DND-41 (cell line): ENCODE data around the gene WDR90.

Experiments
- ATAC-seq: fragments of 200-7000 bp; cut with Tn5 transposase; 3 replicates; pipeline ENCODE4 v1.9.1; 2021; ENCODE audit warnings: low read depth; ENCODE audit not compliant: insufficient read depth
- DNase-seq: peaks from one replicate; pipeline ENCODE4 v3.0.0-alpha.2; 2020
- H2AFZ ChIP-seq: 2 replicates; pipeline ENCODE4 v1.6.0; 2012; ENCODE audit warnings: low read depth, low read length
- H3K27ac ChIP-seq: 2 replicates; pipeline ENCODE4 v1.5.1; 2012; ENCODE audit warnings: low read length, inconsistent platforms
- H3K27me3 ChIP-seq: fragments of 200-600 bp; sonication (generic); 2 replicates; pipeline ENCODE4 v1.6.0; 2012; ENCODE audit warnings: low read length, mild to moderate bottlenecking, inconsistent platforms; ENCODE audit not compliant: insufficient read depth, poor library complexity
- H3K36me3 ChIP-seq: 2 replicates; pipeline ENCODE4 v1.5.1; 2012; ENCODE audit warnings: low read length, inconsistent platforms; ENCODE audit not compliant: insufficient read depth
- H3K4me1 ChIP-seq: 2 replicates; pipeline ENCODE4 v1.5.1; 2012; ENCODE audit warnings: mild to moderate bottlenecking, low read length; ENCODE audit not compliant: insufficient read depth
- H3K4me2 ChIP-seq: 2 replicates; pipeline ENCODE4 v1.6.0; 2012; ENCODE audit warnings: mild to moderate bottlenecking, moderate library complexity, low read length, inconsistent platforms; ENCODE audit not compliant: insufficient read depth
- H3K4me3 ChIP-seq, 2 experiments: fragments of 200-600 bp in 1 of 2; shearing (Covaris generic) in 1 of 2; 2 replicates each; pipeline ENCODE4 v1.5.1; 2012 to 2016; ENCODE audit warnings: inconsistent platforms in 2 of 2, low read length in 2 of 2, mild to moderate bottlenecking in 2 of 2, low read depth in 1 of 2, moderate library complexity in 1 of 2
- H3K79me2 ChIP-seq: 2 replicates; pipeline ENCODE4 v1.6.0; 2012; ENCODE audit warnings: low read length, inconsistent platforms; ENCODE audit not compliant: insufficient read depth
- H3K9ac ChIP-seq: 2 replicates; pipeline ENCODE4 v1.6.0; 2012; ENCODE audit warnings: low read depth, mild to moderate bottlenecking, inconsistent platforms, low read length, moderate library complexity
- H3K9me3 ChIP-seq: 2 replicates; pipeline ENCODE4 v1.5.1; 2012; ENCODE audit warnings: low read length, moderate library complexity, mild to moderate bottlenecking, inconsistent platforms; ENCODE audit not compliant: insufficient read depth, severe bottlenecking
- H4K20me1 ChIP-seq: 2 replicates; pipeline ENCODE4 v1.6.0; 2012; ENCODE audit warnings: low read length; ENCODE audit not compliant: insufficient read depth
- EZH2 ChIP-seq: IDR thresholded peaks from 3 replicates; pipeline ENCODE4 v1.6.1; 2012; ENCODE audit warnings: borderline replicate concordance, low read depth, mild to moderate bottlenecking, moderate library complexity, low read length, inconsistent platforms; ENCODE audit not compliant: severe bottlenecking
- TF ChIP-seq, protein P1 (sequence below): IDR thresholded peaks from 2 replicates; pipeline ENCODE4 v1.5.1; 2012; ENCODE audit warnings: borderline replicate concordance, low read length, moderate library complexity, mild to moderate bottlenecking; ENCODE audit not compliant: poor library complexity, severe bottlenecking; ENCODE audit errors: extremely low read depth

The WDR90 gene

DNA sequence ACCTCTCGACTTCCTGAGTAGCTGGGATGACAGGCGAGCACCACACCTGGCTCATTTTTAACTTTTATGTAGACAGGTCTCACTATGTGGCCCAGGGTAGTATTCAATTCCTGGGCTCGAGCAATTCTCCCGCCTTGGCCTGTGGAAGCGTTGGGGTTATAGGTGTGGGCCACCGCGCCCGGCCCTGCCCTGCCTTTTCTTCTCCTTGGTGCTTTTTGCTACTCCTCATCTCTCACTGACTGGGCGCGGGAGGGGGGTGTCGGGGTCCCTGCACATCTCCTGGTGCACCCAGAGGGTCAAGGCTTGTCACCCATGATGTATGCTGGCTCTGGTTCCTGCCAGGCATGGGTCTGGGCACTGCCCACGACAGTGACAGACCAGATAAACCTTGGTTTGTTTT is 4.6 kb upstream of the WDR90 start:
- Histone ChIP-seq H3K79me2 (peaks cover 24% of the 10 kb centered on the region), H2AFZ (no peak overlapping the region), H3K36me3 (no peaks in the 10 kb centered on the region), H3K4me1 (peaks cover 37% of the 10 kb centered on the region), H3K27ac (no peak overlapping the region), H3K9me3 (no peaks in the 10 kb centered on the region), H3K9ac (no peak overlapping the region), H4K20me1 (0 out of 2 replicates have a peak, but pooled peaks cover 3% of the 10 kb centered on the region), H3K4me3 (no peak overlapping the region), H3K27me3 (no peaks in the 10 kb centered on the region), H3K4me2 (no peak overlapping the region)
- ATAC-seq = no peak
- no peak for TF ChIP-seq EZH2
- TF ChIP-seq, protein P1, sequence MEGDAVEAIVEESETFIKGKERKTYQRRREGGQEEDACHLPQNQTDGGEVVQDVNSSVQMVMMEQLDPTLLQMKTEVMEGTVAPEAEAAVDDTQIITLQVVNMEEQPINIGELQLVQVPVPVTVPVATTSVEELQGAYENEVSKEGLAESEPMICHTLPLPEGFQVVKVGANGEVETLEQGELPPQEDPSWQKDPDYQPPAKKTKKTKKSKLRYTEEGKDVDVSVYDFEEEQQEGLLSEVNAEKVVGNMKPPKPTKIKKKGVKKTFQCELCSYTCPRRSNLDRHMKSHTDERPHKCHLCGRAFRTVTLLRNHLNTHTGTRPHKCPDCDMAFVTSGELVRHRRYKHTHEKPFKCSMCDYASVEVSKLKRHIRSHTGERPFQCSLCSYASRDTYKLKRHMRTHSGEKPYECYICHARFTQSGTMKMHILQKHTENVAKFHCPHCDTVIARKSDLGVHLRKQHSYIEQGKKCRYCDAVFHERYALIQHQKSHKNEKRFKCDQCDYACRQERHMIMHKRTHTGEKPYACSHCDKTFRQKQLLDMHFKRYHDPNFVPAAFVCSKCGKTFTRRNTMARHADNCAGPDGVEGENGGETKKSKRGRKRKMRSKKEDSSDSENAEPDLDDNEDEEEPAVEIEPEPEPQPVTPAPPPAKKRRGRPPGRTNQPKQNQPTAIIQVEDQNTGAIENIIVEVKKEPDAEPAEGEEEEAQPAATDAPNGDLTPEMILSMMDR = no peak
- DNase-seq = no peak

DNA sequence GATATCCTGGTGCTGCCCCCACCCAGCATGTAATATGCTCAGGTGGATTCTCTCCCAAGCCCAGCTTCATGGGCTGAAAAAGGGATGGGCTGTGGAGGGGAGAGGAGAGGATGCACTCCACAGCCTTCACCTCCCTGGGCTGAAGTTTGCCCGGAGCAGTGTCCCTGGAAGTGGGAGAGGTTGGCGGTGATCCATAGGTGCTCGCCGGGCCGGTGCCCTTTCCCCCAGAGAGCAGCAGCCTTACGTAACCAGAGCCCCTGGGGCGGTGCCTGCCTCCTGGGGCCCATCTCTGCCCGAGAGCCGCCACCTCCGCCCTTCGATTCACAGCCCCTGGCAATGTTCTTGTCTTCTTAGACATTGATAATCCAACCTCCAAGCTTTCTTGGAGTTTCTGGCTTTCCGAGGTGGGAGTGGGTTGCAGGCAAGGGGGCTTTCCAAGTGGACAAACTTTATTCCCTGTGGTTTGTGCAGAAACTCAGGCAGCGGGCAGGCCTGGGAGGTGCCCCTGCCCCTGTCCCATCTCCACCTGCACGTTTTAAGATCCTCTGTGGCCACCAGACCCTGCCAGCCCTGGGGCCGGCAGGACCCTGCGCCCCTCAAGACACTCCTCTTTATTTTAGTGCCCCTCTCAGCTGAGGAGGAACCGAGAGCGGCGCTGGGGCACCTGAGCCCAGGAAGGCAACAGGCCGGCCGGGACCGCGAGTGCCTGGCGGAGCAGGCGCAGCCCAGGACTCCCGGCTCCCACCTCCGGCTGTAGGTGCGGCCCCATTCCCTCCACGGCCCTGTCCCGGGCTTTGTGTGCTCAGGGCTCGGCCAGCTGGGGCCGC is 3.1 kb upstream of the WDR90 start:
- Histone ChIP-seq H3K4me3 (no peak overlapping the region), H3K4me2 (no peak overlapping the region), H3K79me2 (peaks cover 40% of the 10 kb centered on the region), H2AFZ (no peak overlapping the region), H4K20me1 (0 out of 2 replicates have a peak, but pooled peaks cover 3% of the 10 kb centered on the region), H3K27ac (no peak overlapping the region), H3K9ac (no peak overlapping the region), H3K27me3 (no peaks in the 10 kb centered on the region), H3K36me3 (peaks cover 7% of the 10 kb centered on the region; the same call in 1 of the 2 replicates), H3K4me1 (peaks cover 49% of the 10 kb centered on the region), H3K9me3 (no peaks in the 10 kb centered on the region)
- ATAC-seq (no peak), DNase-seq (no peak)
- TF ChIP-seq, protein P1 = no peak
- no peak for TF ChIP-seq EZH2

DNA sequence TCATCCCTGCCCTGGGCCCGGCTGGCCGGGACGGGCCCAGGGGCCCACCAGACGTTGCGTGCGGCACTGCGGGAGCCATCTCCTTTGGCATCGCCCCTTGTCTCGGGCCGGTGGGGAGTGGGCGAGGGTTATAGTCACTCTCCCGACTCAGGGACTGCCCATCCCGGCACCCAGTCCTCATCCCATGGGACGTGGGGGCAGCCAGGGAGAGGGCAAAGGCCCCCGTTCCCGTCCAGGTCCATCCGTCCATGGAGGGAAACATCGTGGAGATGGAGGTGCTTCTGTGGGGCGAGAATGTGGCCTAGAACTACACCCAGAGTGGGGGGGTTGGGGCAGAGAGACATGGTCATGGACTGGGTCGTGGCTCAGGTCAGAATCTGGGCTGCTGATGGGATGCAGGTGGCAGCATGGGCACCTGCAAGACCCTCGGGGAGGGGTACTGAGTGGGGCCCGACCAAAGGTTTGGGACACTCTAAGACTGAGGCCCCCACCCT is 2.4 kb upstream of the WDR90 start:
- Histone ChIP-seq H3K27me3 (no peaks in the 10 kb centered on the region), H3K4me2 (peak overlapping the region; percentile 92; the same call in 1 of the 2 replicates), H3K27ac (no peak overlapping the region), H3K79me2 (peaks cover 40% of the 10 kb centered on the region), H3K4me3 (no peak overlapping the region), H3K9me3 (no peaks in the 10 kb centered on the region), H3K36me3 (peaks cover 14% of the 10 kb centered on the region), H4K20me1 (0 out of 2 replicates have a peak, but pooled peaks cover 3% of the 10 kb centered on the region), H2AFZ (no peak overlapping the region), H3K9ac (no peak overlapping the region), H3K4me1 (peaks cover 44% of the 10 kb centered on the region)
- ATAC-seq (no peak), DNase-seq (no peak)
- TF ChIP-seq, protein P1 = no peak
- no peak for TF ChIP-seq EZH2
